ENCODE measurements around the gene SLC6A6.

SLC6A6 gene

GRCh38 chr3:14473411-14473891, 71.0 kb downstream of the SLC6A6 start:
- DNase-seq, result no peak

GRCh38 chr3:14474363-14475081, 72.1 kb downstream of the SLC6A6 start:
- no peak for DNase-seq

DNA sequence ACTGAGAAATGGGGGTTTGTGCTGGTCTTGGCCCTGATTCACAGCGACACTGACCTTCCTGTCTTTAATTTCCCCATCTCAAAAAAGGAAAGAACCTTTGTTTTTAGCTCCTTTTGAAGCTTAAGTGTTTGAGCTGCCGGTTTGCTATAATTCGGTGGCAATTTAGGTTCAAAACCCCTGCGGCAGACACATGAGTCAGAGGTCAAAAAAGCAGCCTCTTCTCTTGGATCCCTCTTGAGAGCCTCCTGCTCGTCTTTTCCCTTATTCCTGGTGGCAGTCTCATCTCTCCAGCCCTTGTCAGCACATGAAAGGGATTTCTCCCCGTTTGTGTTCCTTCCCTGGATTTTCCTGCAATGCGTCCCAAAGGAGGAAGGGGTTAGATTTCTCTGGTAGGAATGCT, 73.2 kb downstream of the SLC6A6 start:
- DNase-seq, result no peak

GRCh38 chr3:14476583-14477265, 74.3 kb downstream of the SLC6A6 start:
- no peak for DNase-seq

GRCh38 chr3:14477311-14477935, 75.0 kb downstream of the SLC6A6 start:
- no peak for DNase-seq

- no peak for DNase-seq
These were observed 76.6 kb downstream of the SLC6A6 start for GRCh38 chr3:14478956-14479550.

GRCh38 chr3:14479591-14479990, 77.2 kb downstream of the SLC6A6 start:
- no peak for DNase-seq

DNA sequence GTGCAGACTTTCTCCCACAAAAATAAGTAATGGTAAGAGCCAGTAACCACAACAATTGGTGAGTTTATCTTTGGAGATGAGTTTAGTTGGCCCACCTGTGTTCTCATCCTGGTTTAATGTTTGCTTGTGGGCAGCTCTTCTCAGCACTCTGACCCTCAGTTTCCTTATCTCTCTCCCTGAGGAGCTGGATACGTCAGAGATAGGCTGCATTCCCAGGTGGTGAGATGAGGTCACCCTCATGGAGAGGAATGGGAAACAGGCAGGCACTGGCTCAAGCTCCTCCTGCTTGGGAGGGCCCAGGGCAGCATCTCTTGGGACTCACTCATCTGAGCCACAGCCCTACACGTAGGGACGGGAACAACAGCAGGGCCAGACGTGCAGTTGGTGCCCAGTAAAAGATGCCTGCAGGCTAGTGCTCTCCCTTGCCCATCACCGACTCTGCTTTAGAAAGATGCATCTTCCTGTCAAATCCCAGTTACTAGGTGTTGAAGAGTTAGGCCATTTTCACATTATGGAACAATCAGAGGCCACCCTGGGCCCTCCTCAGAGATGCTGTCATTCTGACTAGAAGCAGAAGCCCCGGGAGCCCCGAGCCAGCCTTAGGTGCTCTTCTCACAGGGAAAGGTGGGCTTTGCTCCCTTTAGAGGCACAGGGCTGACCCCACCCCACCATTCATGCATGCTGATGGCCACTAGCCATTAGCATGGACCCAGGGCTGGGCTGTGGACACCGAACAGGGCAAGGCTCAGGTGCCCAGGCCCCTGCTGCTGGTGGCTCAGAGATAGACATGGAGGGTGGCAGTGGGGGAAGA, 78.0 kb downstream of the SLC6A6 start:
- DNase-seq, result no peak

GRCh38 chr3:14481018-14481645, 78.7 kb downstream of the SLC6A6 start:
- no peak for DNase-seq

GRCh38 chr3:14481646-14482036, 79.2 kb downstream of the SLC6A6 start:
- DNase-seq, result no peak

GRCh38 chr3:14482271-14482721, 79.9 kb downstream of the SLC6A6 start:
- no peak for DNase-seq

DNA sequence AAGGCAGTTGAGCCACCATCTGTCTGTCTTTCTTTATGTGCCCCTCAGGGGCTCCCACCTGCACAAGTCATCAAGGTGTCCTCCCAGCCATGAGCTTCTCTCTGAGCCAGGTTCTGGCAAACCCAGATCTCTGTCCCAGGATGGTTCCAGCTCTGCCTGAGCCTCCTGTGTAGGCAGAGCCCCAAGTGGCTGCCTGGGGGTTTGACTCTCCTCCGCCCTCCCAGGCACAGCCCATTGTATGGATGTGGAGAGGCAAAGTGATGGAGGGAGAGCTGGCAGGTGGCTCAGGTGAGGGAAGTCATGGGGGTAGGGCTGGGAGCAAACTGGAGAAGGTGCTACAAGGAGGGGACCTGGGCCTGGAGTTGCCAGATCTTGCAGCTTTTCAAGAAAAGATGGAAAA, 80.9 kb downstream of the SLC6A6 start:
- DNase-seq, result no peak

GRCh38 chr3:14484741-14485140, 82.3 kb downstream of the SLC6A6 start:
- no peak for DNase-seq

- no peak for DNase-seq
These were observed 83.6 kb downstream of the SLC6A6 start for GRCh38 chr3:14485981-14486380.

- DNase-seq, result no peak
These were observed 84.1 kb downstream of the SLC6A6 start for GRCh38 chr3:14486460-14486859.

DNA sequence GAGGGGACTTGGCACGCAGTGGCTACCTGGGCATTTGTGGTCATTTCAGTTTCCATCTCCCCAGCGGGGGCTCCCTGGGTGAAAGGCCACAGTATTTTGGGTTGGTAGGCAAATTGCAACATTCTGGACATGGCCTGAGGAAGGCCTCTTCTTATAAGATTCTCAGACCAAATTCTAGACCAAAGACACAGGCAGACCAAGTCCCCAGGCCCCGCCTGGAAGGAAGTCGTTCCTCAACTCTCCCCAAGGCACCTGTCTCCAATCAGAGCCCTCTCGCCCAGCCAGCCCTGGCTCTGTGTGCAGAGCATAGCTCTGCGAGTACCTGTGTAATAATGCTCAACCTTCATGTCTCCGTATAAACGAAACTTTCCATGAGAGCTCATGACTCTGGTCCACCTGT, 84.7 kb downstream of the SLC6A6 start:
- no peak for DNase-seq

GRCh38 chr3:14487821-14488220, 85.4 kb downstream of the SLC6A6 start:
- no peak for DNase-seq

DNA sequence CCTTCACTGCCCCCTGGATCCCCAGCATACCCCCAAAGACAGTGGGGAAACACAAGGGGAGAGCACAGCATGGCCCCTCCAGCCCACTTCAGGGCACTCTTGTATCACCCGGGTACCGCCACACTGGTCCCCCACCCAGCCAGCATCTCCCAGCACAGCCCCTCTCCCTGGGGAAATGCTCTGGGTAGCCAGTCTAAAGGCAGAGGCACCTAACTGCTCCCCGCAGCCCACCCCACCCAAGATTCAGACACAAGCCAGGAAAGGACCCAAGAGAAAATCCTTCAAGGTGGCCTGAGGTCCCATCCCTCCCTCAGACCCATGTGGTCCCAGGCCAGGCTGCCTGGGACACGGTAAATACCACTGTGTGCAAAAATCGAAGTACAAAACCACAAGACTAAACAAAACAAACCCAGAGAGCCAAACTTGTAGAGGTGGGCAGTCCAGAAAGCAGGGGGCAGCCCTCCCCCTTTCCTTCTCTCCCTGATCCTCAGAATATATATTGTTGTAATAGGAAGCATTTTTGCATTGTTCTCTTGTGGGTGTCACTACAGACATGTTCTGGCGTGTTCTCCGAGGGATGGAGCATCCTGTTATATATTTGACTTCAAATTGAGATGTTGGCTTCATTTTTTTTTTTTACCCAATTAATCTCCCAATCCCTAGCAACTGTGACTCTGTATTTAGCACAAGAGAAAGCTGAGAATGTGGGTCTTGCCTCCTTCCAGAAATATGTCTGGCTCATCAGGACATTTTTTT, 86.1 kb downstream of the SLC6A6 start:
- no peak for DNase-seq

GRCh38 chr3:14489641-14490040, 87.2 kb downstream of the SLC6A6 start:
- DNase-seq, result no peak

- DNase-seq, result no peak
These were observed 87.8 kb downstream of the SLC6A6 start for GRCh38 chr3:14490255-14490654.

DNA sequence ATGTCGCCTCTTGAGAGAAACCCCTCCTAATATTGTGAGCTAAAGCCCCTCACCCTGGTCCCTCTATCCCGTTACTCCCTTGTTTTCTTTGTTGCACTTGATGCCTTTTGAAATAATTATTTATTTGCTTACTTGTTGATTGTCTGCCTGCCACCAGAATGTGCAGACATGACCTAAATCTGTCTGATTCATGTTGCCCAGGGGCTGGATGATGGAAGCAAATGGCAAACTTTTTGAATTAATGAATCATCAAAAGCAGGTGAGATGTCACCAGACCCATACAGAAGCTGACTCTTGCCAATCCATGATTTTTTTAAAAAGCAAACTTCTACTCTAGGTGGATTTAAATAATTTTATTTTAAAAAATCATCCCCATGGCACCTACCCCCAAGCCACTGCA, 88.4 kb downstream of the SLC6A6 start:
- no peak for DNase-seq

Measured in NCI-H2029 treated with DMSO at 0.1 percent for 48 hours (cell line).